Cardiac fibroblast (primary cell): Measurements from ENCODE around the gene TTLL7.
A peak's percentile ranks its signal among the peaks of the same experiment; 100 is the strongest.
"Not testable (repeated sequence)": the region's sequence is repeated elsewhere in the genome, so short reads cannot be mapped to it uniquely, and the experiment has no call there.

Source experiments
- DNase-seq, 2 donors: peaks; one replicate each; pipeline versions ENCODE4 v3.0.0 to v3.0.0-alpha.2; 2010; ENCODE audit warnings: low read depth in 2 of 2
- H3K4me3 ChIP-seq, 2 donors: replicated peaks in 1 of 2; 1 replicate in 1 of 2; 2 replicates in 1 of 2; pipeline ENCODE4 v1.5.1; 2011; ENCODE audit warnings: low read depth in 2 of 2, low read length in 2 of 2, mild to moderate bottlenecking in 2 of 2, moderate library complexity in 1 of 2
- CTCF ChIP-seq: IDR thresholded peaks from one replicate; pipeline ENCODE4 v1.5.1; 2011; ENCODE audit warnings: low read depth, mild to moderate bottlenecking, low read length, inconsistent platforms

Gene TTLL7

GRCh38 chr1:83927061-83927460, 71.9 kb downstream of the TTLL7 start:
- H3K4me3 ChIP-seq = no peak overlapping the region
- no peak for TF ChIP-seq CTCF
- no peak for DNase-seq

GRCh38 chr1:83923553-83923952, 75.4 kb downstream of the TTLL7 start:
- no peak overlapping the region for H3K4me3 ChIP-seq
- no peak for TF ChIP-seq CTCF
- no peak for DNase-seq

GRCh38 chr1:83922431-83922830, 76.5 kb downstream of the TTLL7 start:
- TF ChIP-seq CTCF = no peak
- no peak overlapping the region for H3K4me3 ChIP-seq
- no peak for DNase-seq

- peak in 1 of 2 donors; percentile 7 for DNase-seq
- no peak overlapping the region for H3K4me3 ChIP-seq
- TF ChIP-seq CTCF = no peak
Measured at GRCh38 chr1:83920320-83920719, 78.6 kb downstream of the TTLL7 start.

GRCh38 chr1:83919872-83920271, 79.1 kb downstream of the TTLL7 start:
- no peak overlapping the region for H3K4me3 ChIP-seq
- no peak for DNase-seq
- TF ChIP-seq CTCF = no peak

GRCh38 chr1:83918688-83919285, 80.1 kb downstream of the TTLL7 start:
- no peak for DNase-seq
- no peak for TF ChIP-seq CTCF

GRCh38 chr1:83917959-83918358, 81.0 kb downstream of the TTLL7 start:
- no peak for DNase-seq
- TF ChIP-seq CTCF = no peak
- H3K4me3 ChIP-seq = no peak overlapping the region

More at GRCh38 chr1:83918688-83919285, 80.1 kb downstream of the TTLL7 start:
- H3K4me3 ChIP-seq = no peak overlapping the region

GRCh38 chr1:83916094-83916493, 82.8 kb downstream of the TTLL7 start:
- not testable (repeated sequence) for H3K4me3 ChIP-seq, DNase-seq
